Measurements from ENCODE around the gene RELL2.

DNA sequence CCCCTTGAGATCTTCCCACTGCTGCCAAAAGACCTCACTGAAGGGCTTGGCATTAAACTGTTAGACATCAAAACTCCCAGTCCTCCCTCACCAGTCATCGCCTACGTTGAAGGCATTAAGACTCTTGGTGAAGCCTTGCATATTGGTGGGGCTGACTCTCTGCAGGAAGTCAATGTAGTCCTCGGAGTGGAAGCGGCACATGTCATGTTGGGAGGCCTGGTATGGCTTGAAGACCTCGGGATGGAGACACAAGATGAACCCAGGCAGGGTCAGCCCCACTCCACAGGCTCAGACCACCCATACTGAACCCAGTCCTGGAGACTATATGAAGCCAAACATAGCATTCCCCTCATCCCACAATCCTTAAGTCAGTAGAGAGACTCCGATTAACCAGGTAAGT, 2.1 kb upstream of the RELL2 start:
- no peak for TF ChIP-seq EZH2 (IDR thresholded peaks at IDR 0.05; ENCODE audit: borderline replicate concordance, low read length)
- TF ChIP-seq, protein P1, sequence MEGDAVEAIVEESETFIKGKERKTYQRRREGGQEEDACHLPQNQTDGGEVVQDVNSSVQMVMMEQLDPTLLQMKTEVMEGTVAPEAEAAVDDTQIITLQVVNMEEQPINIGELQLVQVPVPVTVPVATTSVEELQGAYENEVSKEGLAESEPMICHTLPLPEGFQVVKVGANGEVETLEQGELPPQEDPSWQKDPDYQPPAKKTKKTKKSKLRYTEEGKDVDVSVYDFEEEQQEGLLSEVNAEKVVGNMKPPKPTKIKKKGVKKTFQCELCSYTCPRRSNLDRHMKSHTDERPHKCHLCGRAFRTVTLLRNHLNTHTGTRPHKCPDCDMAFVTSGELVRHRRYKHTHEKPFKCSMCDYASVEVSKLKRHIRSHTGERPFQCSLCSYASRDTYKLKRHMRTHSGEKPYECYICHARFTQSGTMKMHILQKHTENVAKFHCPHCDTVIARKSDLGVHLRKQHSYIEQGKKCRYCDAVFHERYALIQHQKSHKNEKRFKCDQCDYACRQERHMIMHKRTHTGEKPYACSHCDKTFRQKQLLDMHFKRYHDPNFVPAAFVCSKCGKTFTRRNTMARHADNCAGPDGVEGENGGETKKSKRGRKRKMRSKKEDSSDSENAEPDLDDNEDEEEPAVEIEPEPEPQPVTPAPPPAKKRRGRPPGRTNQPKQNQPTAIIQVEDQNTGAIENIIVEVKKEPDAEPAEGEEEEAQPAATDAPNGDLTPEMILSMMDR (conservative IDR thresholded peaks at IDR 0.05 in 1 of 2, IDR thresholded peaks at IDR 0.05 in 1 of 2; ENCODE audit: extremely low read depth in 1 of 2, insufficient read depth in 1 of 2, low read depth in 1 of 2, low read length in 2 of 2) = no peak
